GM06990 (cell line): Measurements from ENCODE around the gene ARHGAP21.
"Not testable (repeated sequence)": the region's sequence is repeated elsewhere in the genome, so short reads cannot be mapped to it uniquely, and the experiment has no call there.

ENCODE experiments used
- DNase-seq: peaks from one replicate; pipeline ENCODE4 v3.0.0-alpha.2; 2011; ENCODE audit not compliant: insufficient read length; ENCODE audit errors: extremely low read depth
- H3K27me3 ChIP-seq: replicated peaks from 2 replicates; pipeline ENCODE4 v1.6.0; 2011; ENCODE audit warnings: low read length; ENCODE audit not compliant: control insufficient read depth, insufficient read depth
- H3K36me3 ChIP-seq: 2 replicates; pipeline ENCODE4 v1.5.1; 2011; ENCODE audit warnings: low read length; ENCODE audit not compliant: control insufficient read depth, insufficient read depth
- H3K4me3 ChIP-seq: replicated peaks from 2 replicates; pipeline ENCODE4 v1.5.1; 2011; ENCODE audit warnings: low read depth, mild to moderate bottlenecking, control low read depth, low read length
- CTCF ChIP-seq: IDR thresholded peaks from 2 replicates; pipeline ENCODE4 v1.5.1; 2011; ENCODE audit warnings: low read length, control low read depth, mild to moderate bottlenecking, inconsistent platforms; ENCODE audit not compliant: insufficient read depth, poor library complexity, severe bottlenecking

The ARHGAP21 gene

GRCh38 chr10:24639124-24639523 lies 84.6 kb downstream of the ARHGAP21 start:
- Histone ChIP-seq H3K4me3 (no peak overlapping the region), H3K27me3 (no peaks in the 10 kb centered on the region), H3K36me3 (no peaks in the 10 kb centered on the region)
- TF ChIP-seq CTCF, result no peak
- no peak for DNase-seq

GRCh38 chr10:24625778-24626177 lies 97.9 kb downstream of the ARHGAP21 start:
- Histone ChIP-seq H3K4me3 (no peak overlapping the region), H3K27me3 (no peaks in the 10 kb centered on the region), H3K36me3 (no peaks in the 10 kb centered on the region; the same call in 1 of the 2 replicates)
- no peak for DNase-seq
- TF ChIP-seq CTCF, result no peak

GRCh38 chr10:24623383-24623782 lies 100.3 kb downstream of the ARHGAP21 start:
- H3K4me3 ChIP-seq, result no peak overlapping the region
- TF ChIP-seq CTCF, result no peak

GRCh38 chr10:24622781-24623301 lies 100.8 kb downstream of the ARHGAP21 start:
- TF ChIP-seq CTCF, result no peak
- DNase-seq, result no peak
- Histone ChIP-seq H3K27me3 (no peaks in the 10 kb centered on the region), H3K36me3 (no peaks in the 10 kb centered on the region; the same call in none of the 2 replicates), H3K4me3 (no peak overlapping the region)

More at GRCh38 chr10:24623383-24623782, 100.3 kb downstream of the ARHGAP21 start:
- Histone ChIP-seq H3K36me3 (no peaks in the 10 kb centered on the region; the same call in 1 of the 2 replicates), H3K27me3 (no peaks in the 10 kb centered on the region)
- DNase-seq, result no peak

- H3K36me3 ChIP-seq, H3K27me3 ChIP-seq, H3K4me3 ChIP-seq, DNase-seq: not testable (repeated sequence)
Measured at GRCh38 chr10:24621035-24621795, 102.5 kb downstream of the ARHGAP21 start.

GRCh38 chr10:24619994-24620310 lies 103.7 kb downstream of the ARHGAP21 start:
- not testable (repeated sequence) for H3K27me3 ChIP-seq, H3K4me3 ChIP-seq, DNase-seq, H3K36me3 ChIP-seq

GRCh38 chr10:24619291-24619993 lies 104.2 kb downstream of the ARHGAP21 start:
- H3K36me3 ChIP-seq, H3K27me3 ChIP-seq, DNase-seq, H3K4me3 ChIP-seq: not testable (repeated sequence)
